Aorta (tissue), 5 donors: ENCODE data around the gene OBSCN. TPM values are rescaled to one million over a fixed set of nuclear protein-coding genes. Genes with fewer than 3 reads are reported as not detected.
"Not testable (repeated sequence)": the region's sequence is repeated elsewhere in the genome, so short reads cannot be mapped to it uniquely, and the experiment has no call there.

Source experiments
- ATAC-seq: fragments of 200-7000 bp; cut with Tn5 transposase; one replicate; pipeline ENCODE4 v1.9.1; 2022; ENCODE audit warnings: moderate library complexity; ENCODE audit not compliant: low FRiP score
- DNase-seq, 2 donors: peaks; one replicate each; pipeline ENCODE4 v3.0.0-alpha.2; 2020
- H3K27ac ChIP-seq, 2 donors: one replicate each; pipeline ENCODE4 v1.5.1; 2013; ENCODE audit warnings: low read length in 2 of 2, mild to moderate bottlenecking in 2 of 2, moderate library complexity in 2 of 2, control low read depth in 1 of 2, inconsistent platforms in 1 of 2, low read depth in 1 of 2
- H3K27me3 ChIP-seq, 2 donors: one replicate each; pipeline ENCODE4 v1.6.1; 2013; ENCODE audit warnings: control low read depth in 1 of 2, low read length in 1 of 2, mild to moderate bottlenecking in 1 of 2, moderate library complexity in 1 of 2; ENCODE audit not compliant: insufficient read depth in 2 of 2, control insufficient read depth in 1 of 2
- H3K36me3 ChIP-seq, 2 donors: one replicate each; pipeline ENCODE4 v1.6.1; 2013; ENCODE audit warnings: control low read depth in 1 of 2, low read length in 1 of 2, mild to moderate bottlenecking in 1 of 2; ENCODE audit not compliant: insufficient read depth in 2 of 2, control insufficient read depth in 1 of 2
- H3K4me1 ChIP-seq, 2 donors: one replicate each; pipeline ENCODE4 v1.6.1; 2013; ENCODE audit warnings: low read length in 2 of 2, control low read depth in 1 of 2, mild to moderate bottlenecking in 1 of 2, moderate library complexity in 1 of 2; ENCODE audit not compliant: insufficient read depth in 2 of 2, control insufficient read depth in 1 of 2
- H3K4me3 ChIP-seq, 2 donors: one replicate each; pipeline ENCODE4 v1.5.1; 2013; ENCODE audit warnings: low read length in 2 of 2, control low read depth in 1 of 2, mild to moderate bottlenecking in 1 of 2
- H3K9me3 ChIP-seq: one replicate; pipeline ENCODE4 v1.6.1; 2013; ENCODE audit warnings: mild to moderate bottlenecking, low read length; ENCODE audit not compliant: control insufficient read depth
- WGBS, 2 donors: extraction: QIAGEN DNeasy Blood & Tissue Kit; methylation state at CpG; one replicate each; pipeline ENCODE4 v1.1.7; 2013; 5-methylcytosine and 5-hydroxymethylcytosine counted together
- intact Hi-C, 2 donors: fragments of 100-400 bp; cut with DNase I; formaldehyde crosslinking; loops; one replicate each; pipeline versions ENCODE4 v1.14.2 to v1.15.0; 2022
- polyA plus RNA-seq, 2 donors: library from polyadenylated mRNA; stranded (reverse); fragments of 200-250 nt; gene quantifications; one replicate each; pipeline ENCODE4 v1.2.3, GENCODE V29; 2013
- total RNA-seq, 2 donors: library from RNA; stranded (reverse); fragmentation: NEBNext Ultra II Directional; extraction: Animal tissue kit (Norgen Biotek cat#: 25700); gene quantifications; one replicate each; pipeline ENCODE4 v1.2.1, GENCODE V29; 2021
- donor health status: healthy with polysubstance abuse.
- donor health status: Bipolar disorder and iron deficiency.
- donor health status: DM: no; HTN: no; CAD: no.
- donor health status: DM: no; HTN: no; CAD: no.
- donor health status: DM: yes; HTN: yes; CAD: no.

The OBSCN gene
- total and polyA plus RNA-seq, 4 donors = 2.0 to 19.3 (median 6.4) TPM

DNA sequence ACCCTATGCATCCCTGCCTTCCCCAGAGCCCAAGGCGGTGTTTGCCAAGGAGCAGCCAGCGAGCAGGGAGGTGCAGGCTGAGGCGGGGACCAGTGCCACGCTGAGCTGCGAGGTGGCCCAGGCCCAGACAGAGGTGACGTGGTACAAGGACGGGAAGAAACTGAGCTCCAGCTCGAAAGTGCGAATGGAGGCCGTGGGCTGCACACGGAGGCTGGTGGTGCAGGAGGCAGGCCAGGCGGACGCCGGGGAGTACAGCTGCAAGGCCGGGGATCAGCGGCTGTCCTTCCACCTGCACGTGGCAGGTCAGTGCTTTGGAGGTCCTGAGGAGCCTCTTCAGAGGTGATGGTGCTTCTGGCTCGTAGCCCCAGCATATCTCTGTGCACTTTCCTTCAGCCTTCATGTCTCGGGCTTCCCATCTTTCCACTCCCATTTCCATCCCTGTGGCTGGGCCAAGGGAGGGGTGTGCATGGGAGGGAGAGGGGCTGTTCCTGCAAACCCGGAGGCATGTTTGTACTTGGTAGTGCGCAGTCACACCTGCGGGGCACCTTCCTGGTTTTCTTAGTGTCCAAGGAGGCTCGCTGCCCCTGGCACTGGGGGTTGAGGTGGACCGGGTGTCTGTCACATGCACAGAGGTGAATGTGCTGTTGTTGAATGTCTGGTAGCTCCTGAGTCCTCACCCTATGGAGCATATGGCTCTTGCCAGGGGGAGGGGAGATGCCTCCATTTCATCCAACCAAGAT, 56.4 kb downstream of the OBSCN start:
- peak; percentile 30 for ATAC-seq
- WGBS, 2 donors = 93 to 95% methylated on average over 21 to 24 of the region's 24 CpGs
- intact Hi-C loops = no loop called here
- Histone ChIP-seq H3K36me3 (no peaks in the 10 kb centered on the region), H3K4me1 (no peaks in the 10 kb centered on the region), H3K27ac (no peak overlapping the region), H3K27me3 (no peaks in the 10 kb centered on the region), H3K4me3 (no peak overlapping the region), H3K9me3 (peaks cover 5% of the 10 kb centered on the region)
- no peak for DNase-seq

DNA sequence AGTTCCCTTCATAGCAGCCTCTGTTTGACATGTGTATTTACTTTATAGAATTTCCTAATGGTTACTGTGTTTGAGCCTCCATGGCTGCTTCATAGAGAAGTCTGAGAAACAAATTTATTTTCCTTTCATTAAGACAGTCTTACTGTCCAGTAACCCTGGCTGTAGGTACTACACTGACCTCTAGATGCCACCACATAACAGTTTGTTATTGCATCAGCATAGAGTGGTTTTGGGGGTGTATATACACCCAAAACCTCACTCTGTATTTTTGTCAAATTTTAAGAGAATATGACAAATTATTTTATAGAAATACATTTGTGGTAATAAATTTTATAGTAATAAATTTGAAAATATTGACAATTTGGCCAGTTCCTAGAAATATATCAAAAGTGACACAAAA, 57.3 kb downstream of the OBSCN start:
- Histone ChIP-seq H3K36me3 (no peaks in the 10 kb centered on the region), H3K27me3 (no peaks in the 10 kb centered on the region), H3K4me1 (no peaks in the 10 kb centered on the region), H3K9me3 (no peaks in the 10 kb centered on the region), H3K27ac (no peak overlapping the region), H3K4me3 (no peak overlapping the region)
- intact Hi-C loops = no loop called here
- no peak for DNase-seq
- ATAC-seq = no peak

DNA sequence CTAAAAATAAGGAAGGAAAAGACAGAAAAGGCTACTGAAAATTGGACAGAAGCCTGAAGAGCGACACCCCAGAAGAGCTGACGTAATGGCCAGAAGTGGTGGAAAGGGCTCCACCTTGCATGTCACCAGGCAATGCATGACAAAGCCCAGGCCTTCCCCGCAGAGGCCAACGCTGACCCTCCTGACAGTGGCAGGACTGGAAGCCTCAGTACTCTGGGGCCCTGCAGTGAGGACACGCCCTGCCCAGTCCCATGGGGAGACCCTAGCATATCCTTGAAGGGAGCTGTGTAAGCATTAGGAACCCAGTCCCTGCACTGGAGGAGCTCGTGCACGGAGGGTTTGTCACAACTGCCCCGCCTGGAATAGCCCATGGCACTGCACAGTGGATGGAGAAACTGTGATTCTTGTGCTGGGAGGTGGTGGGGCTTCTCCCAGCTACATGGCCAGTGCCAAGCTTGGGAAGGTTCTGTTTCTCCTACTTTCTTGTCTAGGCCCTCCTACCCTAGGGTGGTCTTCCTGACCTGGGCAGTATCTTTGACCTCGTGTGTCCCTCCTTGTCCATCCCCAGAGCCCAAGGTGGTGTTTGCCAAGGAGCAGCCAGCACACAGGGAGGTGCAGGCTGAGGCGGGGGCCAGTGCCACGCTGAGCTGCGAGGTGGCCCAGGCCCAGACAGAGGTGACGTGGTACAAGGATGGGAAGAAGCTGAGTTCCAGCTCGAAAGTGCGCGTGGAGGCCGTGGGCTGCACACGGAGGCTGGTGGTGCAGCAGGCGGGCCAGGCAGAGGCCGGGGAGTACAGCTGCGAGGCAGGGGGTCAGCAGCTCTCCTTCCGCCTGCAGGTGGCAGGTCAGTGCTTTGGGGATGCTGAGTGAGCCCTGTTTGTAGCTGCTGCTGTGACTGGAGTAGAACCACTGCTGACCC, 60.4 kb downstream of the OBSCN start:
- no peak for ATAC-seq

DNA sequence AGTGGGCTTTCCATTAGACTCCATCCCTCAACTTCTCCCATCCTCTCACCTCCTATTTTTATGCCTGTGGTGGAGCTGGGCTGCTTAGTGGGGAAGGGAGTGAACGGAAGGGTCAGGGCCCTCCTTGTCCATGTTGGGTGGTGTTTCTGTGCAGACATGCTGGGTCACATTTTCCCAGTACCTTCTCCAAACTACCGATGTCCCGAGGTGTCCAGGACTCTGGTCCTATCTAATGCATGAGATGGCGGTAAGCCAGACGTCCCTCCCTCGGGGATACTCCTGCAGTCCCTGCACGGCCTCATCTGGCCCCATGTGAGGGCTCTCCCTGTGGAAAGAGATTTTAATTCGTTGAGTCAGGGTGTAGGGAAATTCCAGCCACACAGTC, 61.0 kb downstream of the OBSCN start:
- DNase-seq (no peak), ATAC-seq (no peak)
- Histone ChIP-seq H3K27ac (no peak overlapping the region), H3K27me3 (no peaks in the 10 kb centered on the region), H3K36me3 (no peaks in the 10 kb centered on the region), H3K4me3 (no peak overlapping the region), H3K9me3 (no peaks in the 10 kb centered on the region), H3K4me1 (no peaks in the 10 kb centered on the region)
- 77 to 81% methylated on average over 8 of the region's 8 CpGs for WGBS, 2 donors
- intact Hi-C loops = no loop called here

More for the DNA sequence above, 60.4 kb downstream of the OBSCN start:
- WGBS, 2 donors = 93 to 94% methylated on average over 22 of the region's 22 CpGs
- intact Hi-C loops = no loop called here
- no peak overlapping the region for H3K27ac ChIP-seq
- peak in 1 of 2 donors; percentile 47 for DNase-seq
- no peaks in the 10 kb centered on the region for H3K27me3 ChIP-seq
- H3K9me3 ChIP-seq = no peaks in the 10 kb centered on the region
- H3K36me3 ChIP-seq = no peaks in the 10 kb centered on the region
- H3K4me1 ChIP-seq = no peaks in the 10 kb centered on the region
- no peak overlapping the region for H3K4me3 ChIP-seq

DNA sequence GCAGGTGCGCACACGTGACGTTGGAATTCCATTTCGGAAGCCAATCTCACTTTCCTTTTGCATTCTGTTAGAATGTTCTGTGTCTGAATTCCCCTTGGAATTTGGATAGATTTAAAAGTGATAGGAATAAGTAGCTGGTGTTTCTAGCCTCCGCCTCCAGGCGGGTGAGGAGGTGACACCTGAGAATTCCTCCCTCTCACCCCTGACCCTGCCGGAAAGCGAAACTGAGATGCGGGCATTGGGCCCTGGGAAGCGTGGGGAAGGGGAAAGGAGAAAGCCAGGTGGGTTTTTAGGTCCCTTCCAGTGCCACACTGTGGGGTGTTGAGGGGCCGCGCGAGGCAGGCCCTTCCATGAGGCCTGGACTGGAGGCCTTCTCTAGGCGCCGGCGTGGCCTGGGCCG, 61.6 kb downstream of the OBSCN start:
- H3K9me3 ChIP-seq, DNase-seq, H3K4me1 ChIP-seq, H3K27me3 ChIP-seq, intact Hi-C loops, H3K36me3 ChIP-seq, H3K27ac ChIP-seq, ATAC-seq, H3K4me3 ChIP-seq: not testable (repeated sequence)
- WGBS, 2 donors = 95 to 96% methylated on average over 11 to 17 of the region's 17 CpGs

DNA sequence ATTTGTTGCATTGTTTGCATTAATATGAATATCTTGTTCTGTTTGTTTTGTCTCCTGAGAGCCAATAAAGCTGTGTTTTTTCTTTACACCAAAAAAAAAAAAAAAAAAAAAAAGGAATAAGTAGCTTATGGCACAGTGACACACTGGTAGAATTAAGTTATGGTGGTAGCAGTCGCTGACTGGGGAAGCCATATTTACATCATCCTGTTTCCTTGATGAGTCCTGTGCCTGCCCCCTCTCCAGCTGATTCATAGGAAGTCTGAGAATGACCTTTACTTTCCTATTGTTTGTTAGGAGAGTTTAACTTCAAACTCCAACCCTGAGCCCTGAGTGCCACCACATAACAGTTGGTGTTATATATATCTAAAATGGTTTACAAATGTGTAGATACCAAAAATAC, 62.2 kb downstream of the OBSCN start:
- 85 to 94% methylated on average over 1 of the region's 1 CpG for WGBS, 2 donors

DNA sequence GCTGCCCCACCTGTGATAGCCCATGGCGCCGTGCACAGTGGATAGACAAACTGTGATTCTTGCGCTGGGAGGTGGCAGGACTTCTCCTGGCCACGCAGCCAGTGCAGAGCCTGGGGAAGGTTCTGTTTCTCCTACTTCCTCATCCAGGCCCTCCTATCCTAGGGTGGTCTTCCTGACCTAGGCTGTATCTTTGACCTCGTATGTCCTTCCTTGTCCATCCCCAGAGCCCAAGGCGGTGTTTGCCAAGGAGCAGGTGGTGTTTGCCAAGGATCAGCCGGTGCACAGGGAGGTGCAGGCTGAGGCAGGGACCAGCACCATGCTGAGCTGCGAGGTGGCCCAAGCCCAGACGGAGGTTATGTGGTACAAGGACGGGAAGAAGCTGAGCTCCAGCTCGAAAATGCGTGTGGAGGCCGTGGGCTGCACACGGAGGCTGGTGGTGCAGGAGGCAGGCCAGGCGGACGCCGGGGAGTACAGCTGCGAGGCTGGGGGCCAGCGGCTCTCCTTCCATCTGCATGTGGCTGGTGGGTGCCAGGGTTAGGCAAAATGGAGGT, 63.9 kb downstream of the OBSCN start:
- Histone ChIP-seq H3K36me3 (no peaks in the 10 kb centered on the region), H3K4me3 (no peak overlapping the region), H3K4me1 (no peaks in the 10 kb centered on the region), H3K9me3 (no peaks in the 10 kb centered on the region), H3K27ac (no peak overlapping the region), H3K27me3 (no peaks in the 10 kb centered on the region)
- 95 to 97% methylated on average over 19 of the region's 19 CpGs for WGBS, 2 donors
- ATAC-seq (no peak), DNase-seq (no peak)
- intact Hi-C loops = loop anchor here in 1 of 2 donors (10.0 kb wide), 1 partner anchor 103 kb away; no protein-coding TSS in a partner anchor

More for the DNA sequence above, 62.2 kb downstream of the OBSCN start:
- no peak overlapping the region for H3K4me3 ChIP-seq
- ATAC-seq (no peak), DNase-seq (no peak)
- no peaks in the 10 kb centered on the region for H3K36me3 ChIP-seq
- no peak overlapping the region for H3K27ac ChIP-seq
- intact Hi-C loops = loop anchor here in 1 of 2 donors (10.0 kb wide), 1 partner anchor 105 kb away; no protein-coding TSS in a partner anchor
- H3K27me3 ChIP-seq = no peaks in the 10 kb centered on the region
- no peaks in the 10 kb centered on the region for H3K9me3 ChIP-seq
- H3K4me1 ChIP-seq = no peaks in the 10 kb centered on the region

DNA sequence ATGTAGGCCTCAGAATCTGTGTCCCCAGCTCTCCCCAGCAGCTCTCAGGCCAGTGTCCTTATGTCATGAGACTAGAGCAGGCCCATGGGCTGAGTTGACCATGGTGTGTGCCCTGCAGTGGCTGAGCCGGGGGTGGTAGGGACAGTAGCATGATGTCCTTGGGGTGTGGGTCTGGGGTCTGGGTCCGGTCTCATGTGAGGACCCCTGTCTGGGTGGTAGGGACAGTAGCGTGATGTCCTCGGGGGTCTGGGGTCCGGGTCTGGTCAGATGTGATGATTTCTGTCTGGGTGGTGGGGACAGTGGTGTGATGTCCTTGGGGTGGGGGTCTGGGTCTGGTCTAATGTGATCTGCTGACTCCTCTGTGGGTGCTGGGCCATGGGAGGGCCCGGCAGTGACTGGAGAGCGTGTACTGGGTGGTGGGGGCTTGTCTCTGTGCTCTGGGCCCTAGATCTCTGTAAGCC, 64.5 kb downstream of the OBSCN start:
- Histone ChIP-seq H3K4me3 (no peak overlapping the region), H3K36me3 (no peaks in the 10 kb centered on the region), H3K27me3 (no peaks in the 10 kb centered on the region), H3K27ac (no peak overlapping the region), H3K9me3 (no peaks in the 10 kb centered on the region), H3K4me1 (no peaks in the 10 kb centered on the region)
- ATAC-seq (no peak), DNase-seq (no peak)
- WGBS, 2 donors = 96% methylated on average over 7 of the region's 7 CpGs
- intact Hi-C loops = loop anchor here in 1 of 2 donors (10.0 kb wide), 1 partner anchor 102 kb away; no protein-coding TSS in a partner anchor
